Smooth muscle cell of the pulmonary artery (primary cell): ENCODE measurements around the gene OST4. TPM values are rescaled to one million over a fixed set of nuclear protein-coding genes. Genes with fewer than 3 reads are reported as not detected.

Experiments
- total RNA-seq: library from RNA; depleted of rRNA; stranded (reverse); fragments of >200 nt; gene quantifications from 2 replicates; pipeline ENCODE4 v1.2.3, GENCODE V29; 2014

Gene OST4
- total RNA-seq, result 378 and 636 TPM in 2 replicates

GRCh38 chr2:27071277-27071989 is at the start of gene OST4:
OST4 (minus strand) TSS chr2:27071654.

GRCh38 chr2:27118525-27119329 is 47.3 kb upstream of the OST4 start, which contains the start of gene CGREF1:
CGREF1 (minus strand) TSS chr2:27119128; CDS start chr2:27104366, 14,762 bp downstream.

GRCh38 chr2:27086724-27087593 is 15.5 kb upstream of the OST4 start, which contains the start of gene KHK:
KHK (plus strand) TSS chr2:27086772; CDS start chr2:27087260, 488 bp downstream.

GRCh38 chr2:27078267-27079194 is 7.1 kb upstream of the OST4 start, which contains the start of gene EMILIN1:
EMILIN1 (plus strand) TSS chr2:27078615; CDS start chr2:27079066, 451 bp downstream.

GRCh38 chr2:27050996-27051901 is 20.2 kb downstream of the OST4 start, which contains the start of gene AGBL5:
AGBL5 (plus strand) TSS chr2:27051668; CDS start chr2:27052959, 1,291 bp downstream.

GRCh38 chr2:27032495-27033252 is 38.8 kb downstream of the OST4 start, which contains the start of gene TMEM214:
TMEM214 (plus strand) TSS chr2:27032965; CDS start chr2:27033016, 51 bp downstream.

Other genes with a start within 250 kb of the OST4 start
- gene DPYSL5, start 223.5 kb downstream of the OST4 start, total RNA-seq, result not detected in 2 replicates
- gene MAPRE3, start 101.0 kb downstream of the OST4 start, total RNA-seq, result 7.6 and 11.7 TPM in 2 replicates
- 45.8 and 49.5 TPM in 2 replicates for gene TMEM214, start 38.7 kb downstream of the OST4 start, total RNA-seq
- 17.8 and 23.9 TPM in 2 replicates for gene AGBL5, start 20.0 kb downstream of the OST4 start, total RNA-seq
- 283 and 480 TPM in 2 replicates for gene EMILIN1, start 7.0 kb upstream of the OST4 start, total RNA-seq
- gene KHK, start 15.1 kb upstream of the OST4 start, total RNA-seq, result 0.98 and 0.99 TPM in 2 replicates
- gene CGREF1, start 47.5 kb upstream of the OST4 start, total RNA-seq, result 30.5 and 40.8 TPM in 2 replicates
- gene ABHD1, start 52.2 kb upstream of the OST4 start, total RNA-seq, result 0.13 and 0.20 TPM in 2 replicates
- gene PREB, start 63.0 kb upstream of the OST4 start, total RNA-seq, result 43.3 and 48.8 TPM in 2 replicates
- not detected in 2 replicates for gene PRR30, start 67.8 kb upstream of the OST4 start, total RNA-seq
- not detected in 2 replicates for gene TCF23, start 77.3 kb upstream of the OST4 start, total RNA-seq
- gene ATRAID, start 140.4 kb upstream of the OST4 start, total RNA-seq, result 155 and 179 TPM in 2 replicates
- 17.2 and 25.6 TPM in 2 replicates for gene SLC5A6, start 140.6 kb upstream of the OST4 start, total RNA-seq
- 37.3 and 75.5 TPM in 2 replicates for gene CAD, start 145.7 kb upstream of the OST4 start, total RNA-seq
- 0.03 and 0.26 TPM in 2 replicates for gene SLC30A3, start 191.4 kb upstream of the OST4 start, total RNA-seq
- not detected in 2 replicates for gene DNAJC5G, start 203.8 kb upstream of the OST4 start, total RNA-seq
- gene TRIM54, start 210.8 kb upstream of the OST4 start, total RNA-seq, result 0.10 TPM in 1 of 2 replicates, not detected in the other
- gene UCN, start 236.8 kb upstream of the OST4 start, total RNA-seq, result 0.85 and 1.2 TPM in 2 replicates